ENCODE data around the gene OR8B4.
"Not testable (repeated sequence)": the region's sequence is repeated elsewhere in the genome, so short reads cannot be mapped to it uniquely, and the experiment has no call there.

The OR8B4 gene

GRCh38 chr11:124403186-124403585, 21.5 kb downstream of the OR8B4 start:
- DNase-seq = not testable (repeated sequence)

- peak; percentile 61 for DNase-seq
Measured at GRCh38 chr11:124402326-124402922, 22.2 kb downstream of the OR8B4 start.

GRCh38 chr11:124398924-124399323, 25.7 kb downstream of the OR8B4 start, which contains the start of gene OR8B3:
TSS of gene OR8B3 (minus strand) at chr11:124399024. CDS start at chr11:124397351, 1,673 bp downstream.
- no peak for DNase-seq

- not testable (repeated sequence) for DNase-seq
Measured at GRCh38 chr11:124396847-124397246, 27.8 kb downstream of the OR8B4 start.

- peak; percentile 6 for DNase-seq
Measured at GRCh38 chr11:124394408-124394807, 30.3 kb downstream of the OR8B4 start.

GRCh38 chr11:124384399-124384798, 40.3 kb downstream of the OR8B4 start, which contains the start of gene OR8B2:
TSS of gene OR8B2 (minus strand) at chr11:124384499. CDS start at chr11:124383343, 1,156 bp downstream.
- DNase-seq = no peak

GRCh38 chr11:124382857-124383256, 41.8 kb downstream of the OR8B4 start:
- not testable (repeated sequence) for DNase-seq

- no peak for DNase-seq
Measured at GRCh38 chr11:124380585-124380984, 44.1 kb downstream of the OR8B4 start.

- no peak for DNase-seq
Measured at GRCh38 chr11:124376280-124376679, 48.4 kb downstream of the OR8B4 start.
